ENCODE results near the gene LRRTM3.

The LRRTM3 gene

GRCh38 chr10:67043041-67043440 is 117.2 kb downstream of the LRRTM3 start:
- TF ChIP-seq POLR2AphosphoS5 (IDR thresholded peaks at IDR 0.05; ENCODE audit: low read depth, low read length) (no peak), TAF1 (IDR thresholded peaks at IDR 0.05; ENCODE audit: borderline replicate concordance, low read depth, low read length) (no peak), POLR2A (IDR thresholded peaks at IDR 0.05; ENCODE audit: low read depth, low read length) (no peak)
- FAIRE-seq (no peak), DNase-seq (ENCODE audit: insufficient read length) (no peak)

GRCh38 chr10:67045404-67045803 is 119.6 kb downstream of the LRRTM3 start:
- DNase-seq (ENCODE audit: insufficient read length): no peak
- FAIRE-seq: no peak
- no peak for TF ChIP-seq POLR2A (IDR thresholded peaks at IDR 0.05; ENCODE audit: low read depth, low read length)
- no peak for TF ChIP-seq POLR2AphosphoS5 (IDR thresholded peaks at IDR 0.05; ENCODE audit: low read depth, low read length)
- TF ChIP-seq TAF1 (IDR thresholded peaks at IDR 0.05; ENCODE audit: borderline replicate concordance, low read depth, low read length): no peak

GRCh38 chr10:67046507-67046906 is 120.7 kb downstream of the LRRTM3 start:
- FAIRE-seq (no peak), DNase-seq (ENCODE audit: insufficient read length) (no peak)
- TF ChIP-seq TAF1 (IDR thresholded peaks at IDR 0.05; ENCODE audit: borderline replicate concordance, low read depth, low read length) (no peak), POLR2AphosphoS5 (IDR thresholded peaks at IDR 0.05; ENCODE audit: low read depth, low read length) (no peak), POLR2A (IDR thresholded peaks at IDR 0.05; ENCODE audit: low read depth, low read length) (no peak)

- DNase-seq (ENCODE audit: insufficient read length) (no peak), FAIRE-seq (no peak)
- no peak for TF ChIP-seq POLR2A (IDR thresholded peaks at IDR 0.05; ENCODE audit: low read depth, low read length)
- TF ChIP-seq TAF1 (IDR thresholded peaks at IDR 0.05; ENCODE audit: borderline replicate concordance, low read depth, low read length): no peak
- no peak for TF ChIP-seq POLR2AphosphoS5 (IDR thresholded peaks at IDR 0.05; ENCODE audit: low read depth, low read length)
Observed at GRCh38 chr10:67049988-67050387, 124.2 kb downstream of the LRRTM3 start.

- FAIRE-seq: no peak
- no peak for TF ChIP-seq POLR2AphosphoS5 (IDR thresholded peaks at IDR 0.05; ENCODE audit: low read depth, low read length)
- no peak for TF ChIP-seq POLR2A (IDR thresholded peaks at IDR 0.05; ENCODE audit: low read depth, low read length)
- TF ChIP-seq TAF1 (IDR thresholded peaks at IDR 0.05; ENCODE audit: borderline replicate concordance, low read depth, low read length): no peak
- DNase-seq (ENCODE audit: insufficient read length): no peak
Observed at GRCh38 chr10:67050415-67050814, 124.6 kb downstream of the LRRTM3 start.

- TF ChIP-seq POLR2AphosphoS5 (IDR thresholded peaks at IDR 0.05; ENCODE audit: low read depth, low read length) (no peak), TAF1 (IDR thresholded peaks at IDR 0.05; ENCODE audit: borderline replicate concordance, low read depth, low read length) (no peak), POLR2A (IDR thresholded peaks at IDR 0.05; ENCODE audit: low read depth, low read length) (no peak)
- no peak for FAIRE-seq
- no peak for DNase-seq (ENCODE audit: insufficient read length)
Observed at GRCh38 chr10:67072654-67073053, 146.8 kb downstream of the LRRTM3 start.

GRCh38 chr10:67075491-67075971 is 149.7 kb downstream of the LRRTM3 start:
- DNase-seq (ENCODE audit: insufficient read length) (no peak), FAIRE-seq (no peak)
- TF ChIP-seq TAF1 (IDR thresholded peaks at IDR 0.05; ENCODE audit: borderline replicate concordance, low read depth, low read length) (no peak), POLR2A (IDR thresholded peaks at IDR 0.05; ENCODE audit: low read depth, low read length) (no peak), POLR2AphosphoS5 (IDR thresholded peaks at IDR 0.05; ENCODE audit: low read depth, low read length) (no peak)

- TF ChIP-seq TAF1 (IDR thresholded peaks at IDR 0.05; ENCODE audit: borderline replicate concordance, low read depth, low read length): no peak
- FAIRE-seq (no peak), DNase-seq (ENCODE audit: insufficient read length) (no peak)
Observed at GRCh38 chr10:67076144-67076543, 150.3 kb downstream of the LRRTM3 start.

- DNase-seq (ENCODE audit: insufficient read length) (no peak), FAIRE-seq (no peak)
- no peak for TF ChIP-seq POLR2AphosphoS5 (IDR thresholded peaks at IDR 0.05; ENCODE audit: low read depth, low read length)
- TF ChIP-seq TAF1 (IDR thresholded peaks at IDR 0.05; ENCODE audit: borderline replicate concordance, low read depth, low read length): no peak
- TF ChIP-seq POLR2A (IDR thresholded peaks at IDR 0.05; ENCODE audit: low read depth, low read length): no peak
Observed at GRCh38 chr10:67077376-67077775, 151.5 kb downstream of the LRRTM3 start.

GRCh38 chr10:67079126-67079525 is 153.3 kb downstream of the LRRTM3 start:
- no peak for FAIRE-seq
- DNase-seq (ENCODE audit: insufficient read length): no peak
- TF ChIP-seq TAF1 (IDR thresholded peaks at IDR 0.05; ENCODE audit: borderline replicate concordance, low read depth, low read length): no peak
- TF ChIP-seq POLR2A (IDR thresholded peaks at IDR 0.05; ENCODE audit: low read depth, low read length): no peak
- TF ChIP-seq POLR2AphosphoS5 (IDR thresholded peaks at IDR 0.05; ENCODE audit: low read depth, low read length): no peak

GRCh38 chr10:67086327-67087134 is 160.7 kb downstream of the LRRTM3 start:
- no peak for DNase-seq (ENCODE audit: insufficient read length)
- TF ChIP-seq POLR2AphosphoS5 (IDR thresholded peaks at IDR 0.05; ENCODE audit: low read depth, low read length): no peak
- TF ChIP-seq POLR2A (IDR thresholded peaks at IDR 0.05; ENCODE audit: low read depth, low read length): no peak
- TF ChIP-seq TAF1 (IDR thresholded peaks at IDR 0.05; ENCODE audit: borderline replicate concordance, low read depth, low read length): no peak
- FAIRE-seq: no peak

GRCh38 chr10:67087135-67087425 is 161.2 kb downstream of the LRRTM3 start:
- FAIRE-seq (no peak), DNase-seq (ENCODE audit: insufficient read length) (no peak)
- TF ChIP-seq TAF1 (IDR thresholded peaks at IDR 0.05; ENCODE audit: borderline replicate concordance, low read depth, low read length): no peak
- TF ChIP-seq POLR2A (IDR thresholded peaks at IDR 0.05; ENCODE audit: low read depth, low read length): no peak

Data from GM12892 (cell line).